ENCODE results near the gene DAD1. TPM values are rescaled to one million over a fixed set of nuclear protein-coding genes. Genes with fewer than 3 reads are reported as not detected.

The DAD1 gene
- total and polyA plus RNA-seq, 12 donors = 82.4 to 420 (median 136) TPM

DNA sequence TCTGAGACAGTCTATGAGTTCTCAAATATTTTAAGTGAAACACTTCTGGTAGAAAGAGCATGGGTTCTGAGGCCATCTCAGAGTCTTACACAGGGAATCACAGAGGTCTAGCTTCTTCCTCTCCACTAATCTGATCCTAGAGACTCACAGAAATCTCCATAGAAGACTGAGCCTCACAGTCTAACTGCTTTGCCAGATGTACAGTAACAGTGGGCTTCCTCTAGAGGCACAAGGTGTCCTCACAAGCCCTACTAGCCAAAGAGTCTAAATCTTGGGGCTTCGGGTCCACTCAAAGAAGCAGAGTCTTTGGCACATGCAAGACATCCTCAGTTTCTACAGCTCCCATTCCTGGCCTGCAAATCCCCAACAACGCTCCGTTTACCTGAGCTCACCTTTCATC is 41.0 kb upstream of the DAD1 start:
- H3K27ac ChIP-seq = no peak overlapping the region
- no peak overlapping the region for H3K4me3 ChIP-seq
- no peaks in the 10 kb centered on the region for H3K4me1 ChIP-seq
- ATAC-seq (no peak), DNase-seq (no peak)
- no peaks in the 10 kb centered on the region for H3K9me3 ChIP-seq
- WGBS, 2 donors = 96% methylated on average over 3 of the region's 3 CpGs
- H3K27me3 ChIP-seq = peaks cover 0 to 5% (median 0%) of the 10 kb centered on the region in 7 donors
- intact Hi-C loops (cut with DNase I) = no loop called here
- H3K36me3 ChIP-seq = no peaks in the 10 kb centered on the region
- TF ChIP-seq CTCF (IDR thresholded peaks at IDR 0.05) = no peak

DNA sequence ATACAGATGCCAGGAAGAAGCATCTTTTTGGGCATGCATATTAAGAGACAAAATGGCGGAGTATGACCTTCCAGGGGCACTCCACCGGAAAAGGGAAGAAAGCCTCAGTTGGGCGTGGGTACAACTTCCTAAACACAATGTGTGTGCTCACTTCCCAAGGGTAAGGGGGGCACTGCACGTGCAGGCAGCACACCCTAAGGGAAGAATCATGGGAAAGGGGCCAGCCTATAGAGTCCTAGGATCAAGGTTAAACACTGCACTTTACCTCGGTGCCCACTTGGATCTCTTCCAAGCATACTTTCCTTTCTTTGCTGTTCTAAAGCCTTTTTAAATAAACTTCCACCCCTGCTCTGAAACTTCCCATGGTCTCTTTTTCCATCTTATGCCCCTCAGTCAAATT is 40.3 kb upstream of the DAD1 start:
- H3K27me3 ChIP-seq = peaks cover 0 to 5% (median 0%) of the 10 kb centered on the region in 7 donors
- no peaks in the 10 kb centered on the region for H3K36me3 ChIP-seq

DNA sequence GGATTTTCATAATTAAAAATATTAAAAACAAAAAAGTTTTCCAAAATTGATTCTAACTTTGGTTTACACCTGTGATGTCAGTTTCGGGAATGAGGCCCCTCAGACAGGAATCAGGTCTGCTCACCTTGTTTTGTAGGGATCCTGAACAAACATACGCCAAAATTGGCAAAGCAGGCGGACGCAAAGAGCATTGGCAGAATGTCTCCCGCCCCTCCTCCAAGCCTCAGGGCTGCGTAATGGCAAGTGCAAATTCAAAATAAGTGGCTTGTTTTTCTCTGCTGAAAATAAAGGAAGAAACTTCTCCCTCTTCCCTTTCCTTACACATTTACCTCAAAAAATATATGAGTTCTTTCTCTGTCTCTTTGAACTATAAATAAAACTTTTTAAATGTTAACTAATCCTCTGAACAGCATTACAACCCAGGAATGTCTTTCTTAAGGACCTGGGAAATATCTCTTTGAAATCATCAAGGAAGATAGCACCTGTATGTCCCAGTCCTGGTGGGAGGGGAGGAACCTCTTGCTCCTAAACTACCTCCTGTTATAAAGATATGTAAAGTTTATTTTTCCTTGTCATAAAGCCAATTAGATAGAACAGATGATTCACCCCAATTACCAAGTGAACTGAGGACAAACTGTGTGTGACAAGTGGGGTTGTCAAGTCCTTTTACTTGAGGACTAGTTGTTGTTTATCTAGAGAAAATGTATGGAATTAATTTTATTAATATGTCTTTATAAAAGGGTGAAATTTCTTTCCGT is 38.7 kb upstream of the DAD1 start:
- peaks cover 0 to 5% (median 0%) of the 10 kb centered on the region in 7 donors for H3K27me3 ChIP-seq
- ATAC-seq = no peak
- H3K9me3 ChIP-seq = no peaks in the 10 kb centered on the region
- no peak overlapping the region for H3K27ac ChIP-seq
- no peak for DNase-seq
- H3K4me1 ChIP-seq = peaks cover 0 to 6% (median 0%) of the 10 kb centered on the region in 9 donors
- intact Hi-C loops (cut with DNase I) = no loop called here
- no peaks in the 10 kb centered on the region for H3K36me3 ChIP-seq
- TF ChIP-seq CTCF (IDR thresholded peaks at IDR 0.05) = no peak
- no peak overlapping the region for H3K4me3 ChIP-seq
- WGBS, 2 donors = 82 to 85% methylated on average over 7 of the region's 7 CpGs

More for the DNA sequence above, 40.3 kb upstream of the DAD1 start:
- no peak overlapping the region for H3K27ac ChIP-seq
- no peak overlapping the region for H3K4me3 ChIP-seq
- 66 to 73% methylated on average over 5 of the region's 5 CpGs for WGBS, 2 donors
- DNase-seq = no peak
- no peaks in the 10 kb centered on the region for H3K4me1 ChIP-seq
- intact Hi-C loops (cut with DNase I) = no loop called here
- no peak for ATAC-seq
- TF ChIP-seq CTCF (IDR thresholded peaks at IDR 0.05) = no peak
- H3K9me3 ChIP-seq = no peaks in the 10 kb centered on the region

DNA sequence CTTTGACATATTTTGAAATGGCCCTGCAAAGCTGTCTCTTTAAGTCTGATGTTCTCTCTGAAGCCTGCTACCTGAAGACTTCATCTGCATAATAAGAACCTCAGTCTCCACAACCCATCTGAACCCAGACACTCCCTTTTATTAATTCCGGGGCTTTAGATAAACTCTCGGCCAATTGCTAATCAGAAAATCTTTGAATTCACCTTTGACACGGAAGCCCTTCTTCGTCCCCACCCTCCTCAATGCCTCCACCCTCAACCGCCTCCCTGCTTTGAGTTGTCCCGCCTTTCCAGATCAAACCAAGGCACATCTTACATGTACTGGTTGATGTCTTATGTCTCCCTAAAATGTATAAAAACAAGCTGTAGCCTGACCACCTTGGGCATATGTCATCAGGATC is 37.6 kb upstream of the DAD1 start:
- H3K27me3 ChIP-seq = peaks cover 0 to 5% (median 0%) of the 10 kb centered on the region in 7 donors
- ATAC-seq (no peak), DNase-seq (no peak)
- TF ChIP-seq CTCF (IDR thresholded peaks at IDR 0.05) = no peak
- no peaks in the 10 kb centered on the region for H3K9me3 ChIP-seq
- no peaks in the 10 kb centered on the region for H3K36me3 ChIP-seq
- 86 to 90% methylated on average over 6 of the region's 6 CpGs for WGBS, 2 donors
- no peak overlapping the region for H3K27ac ChIP-seq
- peaks cover 0 to 6% (median 0%) of the 10 kb centered on the region in 9 donors for H3K4me1 ChIP-seq
- no peak overlapping the region for H3K4me3 ChIP-seq
- intact Hi-C loops (cut with DNase I) = no loop called here

All from heart right ventricle (tissue), 16 donors.